Mucosa of stomach (tissue), 1 donor: ENCODE data around the gene RNU5B-1.
A peak's percentile ranks its signal among the peaks of the same experiment; 100 is the strongest.
"Not testable (repeated sequence)": the region's sequence is repeated elsewhere in the genome, so short reads cannot be mapped to it uniquely, and the experiment has no call there.

ENCODE experiments used
- H3K27me3 ChIP-seq: one replicate; pipeline ENCODE4 v1.7.0; 2013; ENCODE audit warnings: mild to moderate bottlenecking, low read length; ENCODE audit not compliant: control insufficient read depth, insufficient read depth
- H3K36me3 ChIP-seq: one replicate; pipeline ENCODE4 v1.7.0; 2013; ENCODE audit warnings: low read length; ENCODE audit not compliant: control insufficient read depth, insufficient read depth
- H3K4me1 ChIP-seq: one replicate; pipeline ENCODE4 v1.7.0; 2013; ENCODE audit warnings: mild to moderate bottlenecking, low read length; ENCODE audit not compliant: control insufficient read depth, insufficient read depth
- H3K4me3 ChIP-seq: one replicate; pipeline ENCODE4 v1.7.0; 2013; ENCODE audit warnings: low read length
- H3K9ac ChIP-seq: one replicate; pipeline ENCODE4 v1.7.0; 2013; ENCODE audit warnings: mild to moderate bottlenecking, low read length, moderate library complexity
- H3K9me3 ChIP-seq: one replicate; pipeline ENCODE4 v1.7.0; 2013; ENCODE audit warnings: mild to moderate bottlenecking, low read length, moderate library complexity; ENCODE audit not compliant: control insufficient read depth
- donor health status: Pancreatic carcinoma.

The RNU5B-1 gene

GRCh38 chr15:65304381-65305149 lies at the start of gene RNU5B-1:
RNU5B-1 (plus strand) TSS chr15:65304677.
- H3K9me3 ChIP-seq: no peaks in the 10 kb centered on the region
- H3K27me3 ChIP-seq: no peaks in the 10 kb centered on the region
- H3K4me3 ChIP-seq: peak within 1 kb of the TSS; percentile 53
- H3K36me3 ChIP-seq: no peaks in the 10 kb centered on the region
- peak within 1 kb of the TSS; percentile 73 for H3K9ac ChIP-seq
- no peaks in the 10 kb centered on the region for H3K4me1 ChIP-seq

- peaks cover 18% of the 10 kb centered on the region for H3K4me1 ChIP-seq
- no peaks in the 10 kb centered on the region for H3K9me3 ChIP-seq
- H3K9ac ChIP-seq: no peak overlapping the region
- no peaks in the 10 kb centered on the region for H3K27me3 ChIP-seq
- H3K4me3 ChIP-seq: no peak overlapping the region
- H3K36me3 ChIP-seq: no peaks in the 10 kb centered on the region
Observed at GRCh38 chr15:65254758-65255157, 49.7 kb upstream of the RNU5B-1 start.

- Histone ChIP-seq H3K27me3 (no peaks in the 10 kb centered on the region), H3K9me3 (no peaks in the 10 kb centered on the region), H3K4me3 (no peak overlapping the region), H3K9ac (no peak overlapping the region), H3K36me3 (no peaks in the 10 kb centered on the region), H3K4me1 (peaks cover 18% of the 10 kb centered on the region)
Observed at GRCh38 chr15:65255486-65256140, 48.9 kb upstream of the RNU5B-1 start.

- H3K9me3 ChIP-seq: no peaks in the 10 kb centered on the region
- H3K36me3 ChIP-seq: no peaks in the 10 kb centered on the region
- H3K4me1 ChIP-seq: peaks cover 18% of the 10 kb centered on the region
- H3K4me3 ChIP-seq: no peak overlapping the region
- no peaks in the 10 kb centered on the region for H3K27me3 ChIP-seq
- no peak overlapping the region for H3K9ac ChIP-seq
Observed at GRCh38 chr15:65258375-65259262, 45.9 kb upstream of the RNU5B-1 start.

GRCh38 chr15:65259367-65259797 lies 45.1 kb upstream of the RNU5B-1 start:
- Histone ChIP-seq H3K4me1 (peaks cover 18% of the 10 kb centered on the region), H3K9me3 (no peaks in the 10 kb centered on the region), H3K4me3 (no peak overlapping the region), H3K9ac (no peak overlapping the region), H3K36me3 (no peaks in the 10 kb centered on the region), H3K27me3 (no peaks in the 10 kb centered on the region)

- Histone ChIP-seq H3K4me3 (no peak overlapping the region), H3K9ac (no peak overlapping the region), H3K27me3 (no peaks in the 10 kb centered on the region), H3K9me3 (no peaks in the 10 kb centered on the region), H3K4me1 (peaks cover 18% of the 10 kb centered on the region), H3K36me3 (no peaks in the 10 kb centered on the region)
Observed at GRCh38 chr15:65260968-65261367, 43.5 kb upstream of the RNU5B-1 start.

- Histone ChIP-seq H3K36me3 (no peaks in the 10 kb centered on the region), H3K4me1 (peaks cover 6% of the 10 kb centered on the region), H3K9me3 (no peaks in the 10 kb centered on the region), H3K9ac (no peak overlapping the region), H3K4me3 (no peak overlapping the region), H3K27me3 (no peaks in the 10 kb centered on the region)
Observed at GRCh38 chr15:65263313-65263712, 41.2 kb upstream of the RNU5B-1 start.

GRCh38 chr15:65264863-65265430 lies 39.5 kb upstream of the RNU5B-1 start:
- Histone ChIP-seq H3K4me1 (no peaks in the 10 kb centered on the region), H3K4me3 (no peak overlapping the region), H3K9ac (no peak overlapping the region), H3K36me3 (no peaks in the 10 kb centered on the region), H3K9me3 (no peaks in the 10 kb centered on the region), H3K27me3 (no peaks in the 10 kb centered on the region)

- H3K9me3 ChIP-seq: no peaks in the 10 kb centered on the region
- H3K4me1 ChIP-seq: no peaks in the 10 kb centered on the region
- no peaks in the 10 kb centered on the region for H3K36me3 ChIP-seq
- no peak overlapping the region for H3K4me3 ChIP-seq
- H3K27me3 ChIP-seq: no peaks in the 10 kb centered on the region
- no peak overlapping the region for H3K9ac ChIP-seq
Observed at GRCh38 chr15:65266469-65266868, 38.0 kb upstream of the RNU5B-1 start.

GRCh38 chr15:65268411-65268810 lies 36.1 kb upstream of the RNU5B-1 start:
- H3K4me3 ChIP-seq: no peak overlapping the region
- no peaks in the 10 kb centered on the region for H3K4me1 ChIP-seq
- H3K27me3 ChIP-seq: no peaks in the 10 kb centered on the region
- H3K9ac ChIP-seq: no peak overlapping the region
- H3K36me3 ChIP-seq: no peaks in the 10 kb centered on the region
- no peaks in the 10 kb centered on the region for H3K9me3 ChIP-seq

GRCh38 chr15:65270811-65271545 lies 33.5 kb upstream of the RNU5B-1 start:
- not testable (repeated sequence) for H3K36me3 ChIP-seq, H3K9ac ChIP-seq, H3K9me3 ChIP-seq, H3K4me1 ChIP-seq, H3K4me3 ChIP-seq, H3K27me3 ChIP-seq
